Measurements from ENCODE around the gene APH1A.

DNA sequence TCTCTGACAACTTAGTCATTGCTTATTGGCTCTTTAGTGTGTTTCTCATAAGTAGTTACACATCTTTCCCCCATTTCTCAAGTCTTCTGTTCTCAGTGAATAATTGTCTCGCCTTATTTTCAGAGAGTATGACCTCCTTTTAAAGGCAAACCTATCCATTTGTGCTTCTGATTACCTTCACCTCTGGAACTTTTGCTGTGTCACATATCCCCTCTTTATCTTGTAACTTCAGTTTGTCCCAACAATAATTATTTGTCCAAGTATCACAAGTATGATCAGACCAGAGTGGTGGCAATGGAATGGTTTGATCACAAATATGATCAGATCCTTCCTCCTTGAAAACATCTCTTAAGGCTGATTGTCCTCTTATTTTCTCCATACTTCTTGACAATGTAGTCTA lies 19.6 kb upstream of the APH1A start:
- TF ChIP-seq CTCF (IDR thresholded peaks at IDR 0.05) (no peak), POLR2A (IDR thresholded peaks at IDR 0.05) (no peak), POLR2AphosphoS5 (IDR thresholded peaks at IDR 0.05) (no peak)

Data from breast epithelium (tissue), 3 donors.